Keratinocyte (primary cell): Measurements from ENCODE around the gene SPANXB1. TPM values are rescaled to one million over a fixed set of nuclear protein-coding genes. Genes with fewer than 3 reads are reported as not detected.
"Not testable (repeated sequence)": the region's sequence is repeated elsewhere in the genome, so short reads cannot be mapped to it uniquely, and the experiment has no call there.

Experiments used
- DNase-seq: peaks from one replicate; pipeline ENCODE4 v3.0.0-alpha.2; 2011; ENCODE audit warnings: low read depth, missing footprints, low spot score
- FAIRE-seq: peaks from 2 replicates; lab custom pipeline; 2011; peaks lifted over from hg19 to GRCh38; lab: Jason Lieb, UNC
- H2AFZ ChIP-seq: 2 replicates; pipeline ENCODE4 v1.6.0; 2012; ENCODE audit warnings: low read length, control low read depth, inconsistent platforms; ENCODE audit not compliant: control insufficient read depth
- H3K27ac ChIP-seq: 2 replicates; pipeline ENCODE4 v1.5.1; 2011; ENCODE audit warnings: low read length; ENCODE audit not compliant: control insufficient read depth, insufficient read depth
- H3K27me3 ChIP-seq: 3 replicates; pipeline ENCODE4 v1.6.0; 2011; ENCODE audit warnings: low read length; ENCODE audit not compliant: control insufficient read depth, insufficient read depth; ENCODE audit errors: extremely low read depth
- H3K36me3 ChIP-seq, 2 experiments: 2 replicates in 1 of 2; 3 replicates in 1 of 2; pipeline ENCODE4 v1.5.1; 2011; ENCODE audit warnings: low read length in 2 of 2, mild to moderate bottlenecking in 1 of 2; ENCODE audit not compliant: control insufficient read depth in 2 of 2, insufficient read depth in 2 of 2; ENCODE audit errors: extremely low read depth in 1 of 2
- H3K4me1 ChIP-seq: 3 replicates; pipeline ENCODE4 v1.5.1; 2011; ENCODE audit warnings: low read length; ENCODE audit not compliant: control insufficient read depth, insufficient read depth; ENCODE audit errors: extremely low read depth
- H3K4me2 ChIP-seq: 3 replicates; pipeline ENCODE4 v1.6.0; 2011; ENCODE audit warnings: low read depth, low read length; ENCODE audit not compliant: control insufficient read depth, insufficient read depth; ENCODE audit errors: extremely low read depth
- H3K4me3 ChIP-seq, 3 experiments: fragments of 200-600 bp in 1 of 3; sonication (generic) in 1 of 3; 2 replicates in 2 of 3; 3 replicates in 1 of 3; pipeline ENCODE4 v1.5.1; 2011 to 2016; ENCODE audit warnings: low read length in 3 of 3, mild to moderate bottlenecking in 3 of 3, control low read depth in 2 of 3, inconsistent platforms in 1 of 3, low read depth in 1 of 3, mixed read lengths in 1 of 3, mixed run types in 1 of 3, moderate library complexity in 1 of 3; ENCODE audit not compliant: control insufficient read depth in 2 of 3, insufficient read depth in 2 of 3; ENCODE audit errors: extremely low read depth in 1 of 3
- H3K79me2 ChIP-seq: 2 replicates; pipeline ENCODE4 v1.6.0; 2012; ENCODE audit warnings: low read length; ENCODE audit not compliant: control insufficient read depth, insufficient read depth
- H3K9ac ChIP-seq: 3 replicates; pipeline ENCODE4 v1.6.0; 2011; ENCODE audit warnings: low read length; ENCODE audit not compliant: control insufficient read depth, insufficient read depth; ENCODE audit errors: extremely low read depth
- H3K9me1 ChIP-seq: 3 replicates; pipeline ENCODE4 v1.6.0; 2011; ENCODE audit warnings: low read length; ENCODE audit not compliant: control insufficient read depth, insufficient read depth; ENCODE audit errors: extremely low read depth
- H3K9me3 ChIP-seq: 2 replicates; pipeline ENCODE4 v1.5.1; 2012; ENCODE audit warnings: low read depth, low read length; ENCODE audit not compliant: control insufficient read depth
- H4K20me1 ChIP-seq: 3 replicates; pipeline ENCODE4 v1.6.0; 2011; ENCODE audit warnings: low read length; ENCODE audit not compliant: control insufficient read depth, insufficient read depth; ENCODE audit errors: extremely low read depth
- EZH2 ChIP-seq: IDR thresholded peaks from one replicate; pipeline ENCODE4 v1.6.1; 2012; ENCODE audit warnings: inconsistent platforms, mild to moderate bottlenecking, low read length, moderate library complexity
- dilution Hi-C: fragments of 300-500 bp; cut with MboI; formaldehyde crosslinking; loops from one replicate; pipeline ENCODE4 v1.7.0; 2020; ENCODE audit warnings: low sequenced_read_pairs; ENCODE audit not compliant: extremely low pct_ligation_motif_present
- polyA minus RNA-seq, 3 experiments: library from RNA; depleted of rRNA, polyadenylated mRNA; stranded (reverse); fragments of >200 nt; gene quantifications; 1 replicate in 1 of 3; 2 replicates in 1 of 3; 3 replicates in 1 of 3; pipeline ENCODE4 v1.2.3, GENCODE V29; 2011
- polyA plus RNA-seq, 5 experiments: library from polyadenylated mRNA; depleted of rRNA in 3 of 5; stranded (reverse) in 3 of 5; stranded (forward) in 1 of 5; unstranded in 1 of 5; fragments of >200 nt; gene quantifications; 1 replicate in 1 of 5; 2 replicates in 3 of 5; 3 replicates in 1 of 5; pipeline versions ENCODE4 v1.2.1 to v1.2.3, GENCODE V29; 2011 to 2012; ENCODE audit warnings: missing spikeins in 2 of 5, low read depth in 1 of 5, low replicate concordance in 1 of 5
- TF ChIP-seq, protein P1 (sequence below), 3 experiments: IDR thresholded peaks in 1 of 3; conservative IDR thresholded peaks in 1 of 3; optimal IDR thresholded peaks in 1 of 3; 2 replicates in 2 of 3; 3 replicates in 1 of 3; pipeline versions ENCODE3 to v1.5.1; 2011; ENCODE audit warnings: low read length in 3 of 3, mild to moderate bottlenecking in 3 of 3, moderate library complexity in 2 of 3, control low read depth in 1 of 3, inconsistent platforms in 1 of 3; ENCODE audit not compliant: insufficient read depth in 2 of 3; ENCODE audit errors: extremely low read depth in 1 of 3

SPANXB1 gene, protein sequence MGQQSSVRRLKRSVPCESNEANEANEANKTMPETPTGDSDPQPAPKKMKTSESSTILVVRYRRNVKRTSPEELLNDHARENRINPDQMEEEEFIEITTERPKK
- polyA plus RNA-seq = not detected in 3 replicates
- polyA plus RNA-seq (2011; ENCODE audit: low read depth) = not detected
- not detected in 2 replicates for polyA plus RNA-seq (2011; cell fraction: cytosol; rRNA removed)
- not detected in 2 replicates for polyA plus RNA-seq (2011; cell fraction: nucleus; rRNA removed)
- not detected in 2 replicates for polyA plus RNA-seq (2012; ENCODE audit: low replicate concordance)
- not detected in 3 replicates for polyA minus RNA-seq
- not detected for polyA minus RNA-seq (2011; cell fraction: cytosol; rRNA and poly(A)+ RNA removed)
- polyA minus RNA-seq (2011; cell fraction: nucleus; rRNA and poly(A)+ RNA removed) = not detected in 2 replicates

GRCh38 chrX:141002568-141002967 is at the start of gene SPANXB1:
Gene SPANXB1, plus strand, starts transcription at chrX:141002594. Its CDS starts 100 bp downstream, at chrX:141002694.
- H3K27me3 ChIP-seq, H3K27ac ChIP-seq, H4K20me1 ChIP-seq, H3K9ac ChIP-seq, dilution Hi-C loops, FAIRE-seq, H3K36me3 ChIP-seq, H2AFZ ChIP-seq, H3K9me3 ChIP-seq, H3K4me1 ChIP-seq, H3K4me2 ChIP-seq, H3K4me3 ChIP-seq, H3K79me2 ChIP-seq, H3K9me1 ChIP-seq, DNase-seq: not testable (repeated sequence)

GRCh38 chrX:140967036-140967435 is 35.4 kb upstream of the SPANXB1 start:
- Histone ChIP-seq H3K9ac (no peak overlapping the region), H3K4me2 (no peak overlapping the region), H3K27ac (no peak overlapping the region), H3K9me3 (no peaks in the 10 kb centered on the region), H2AFZ (no peak overlapping the region), H3K79me2 (no peaks in the 10 kb centered on the region), H3K4me3 (no peak overlapping the region), H3K9me1 (no peaks in the 10 kb centered on the region), H4K20me1 (no peaks in the 10 kb centered on the region), H3K4me1 (no peaks in the 10 kb centered on the region), H3K36me3 (no peaks in the 10 kb centered on the region), H3K27me3 (no peaks in the 10 kb centered on the region)
- FAIRE-seq (no peak), DNase-seq (no peak)
- TF ChIP-seq EZH2 = no peak
- TF ChIP-seq, protein P1, sequence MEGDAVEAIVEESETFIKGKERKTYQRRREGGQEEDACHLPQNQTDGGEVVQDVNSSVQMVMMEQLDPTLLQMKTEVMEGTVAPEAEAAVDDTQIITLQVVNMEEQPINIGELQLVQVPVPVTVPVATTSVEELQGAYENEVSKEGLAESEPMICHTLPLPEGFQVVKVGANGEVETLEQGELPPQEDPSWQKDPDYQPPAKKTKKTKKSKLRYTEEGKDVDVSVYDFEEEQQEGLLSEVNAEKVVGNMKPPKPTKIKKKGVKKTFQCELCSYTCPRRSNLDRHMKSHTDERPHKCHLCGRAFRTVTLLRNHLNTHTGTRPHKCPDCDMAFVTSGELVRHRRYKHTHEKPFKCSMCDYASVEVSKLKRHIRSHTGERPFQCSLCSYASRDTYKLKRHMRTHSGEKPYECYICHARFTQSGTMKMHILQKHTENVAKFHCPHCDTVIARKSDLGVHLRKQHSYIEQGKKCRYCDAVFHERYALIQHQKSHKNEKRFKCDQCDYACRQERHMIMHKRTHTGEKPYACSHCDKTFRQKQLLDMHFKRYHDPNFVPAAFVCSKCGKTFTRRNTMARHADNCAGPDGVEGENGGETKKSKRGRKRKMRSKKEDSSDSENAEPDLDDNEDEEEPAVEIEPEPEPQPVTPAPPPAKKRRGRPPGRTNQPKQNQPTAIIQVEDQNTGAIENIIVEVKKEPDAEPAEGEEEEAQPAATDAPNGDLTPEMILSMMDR (optimal IDR thresholded peaks at IDR 0.05 in 1 of 3, IDR thresholded peaks at IDR 0.05 in 1 of 3, conservative IDR thresholded peaks at IDR 0.05 in 1 of 3; ENCODE audit: extremely low read depth in 1 of 3, insufficient read depth in 2 of 3, low read length in 3 of 3) = no peak
- dilution Hi-C loops = no loop called here
